Mesendoderm (in vitro differentiated cells): Measurements from ENCODE around the gene LCN10.

Experiments used
- DNase-seq: peaks from one replicate; pipeline ENCODE4 v3.0.0; 2013
- H2AK5ac ChIP-seq: 2 replicates; pipeline ENCODE4 v1.6.1; 2013; ENCODE audit warnings: low read length, inconsistent platforms
- H2BK120ac ChIP-seq: 2 replicates; pipeline ENCODE4 v1.6.1; 2013; ENCODE audit warnings: low read depth, mild to moderate bottlenecking, low read length, moderate library complexity, mixed read lengths
- H2BK15ac ChIP-seq: replicated peaks from 2 replicates; pipeline ENCODE4 v1.6.1; 2013; ENCODE audit warnings: low read depth, mild to moderate bottlenecking, moderate library complexity
- H2BK5ac ChIP-seq: 2 replicates; pipeline ENCODE4 v1.6.1; 2013; ENCODE audit warnings: low read length, inconsistent platforms
- H3K18ac ChIP-seq: 2 replicates; pipeline ENCODE4 v1.6.1; 2013; ENCODE audit warnings: mild to moderate bottlenecking, low read length, mixed read lengths
- H3K23ac ChIP-seq: one replicate; pipeline ENCODE4 v1.6.1; 2013; ENCODE audit warnings: low read length
- H3K27ac ChIP-seq: 2 replicates; pipeline ENCODE4 v1.5.1; 2013; ENCODE audit warnings: low read depth, mild to moderate bottlenecking, inconsistent platforms, low read length, moderate library complexity
- H3K27me3 ChIP-seq: 2 replicates; pipeline ENCODE4 v1.6.1; 2013; ENCODE audit warnings: low read length, control low read depth, mild to moderate bottlenecking, inconsistent platforms; ENCODE audit not compliant: insufficient read depth, poor library complexity
- H3K36me3 ChIP-seq: 2 replicates; pipeline ENCODE4 v1.6.1; 2013; ENCODE audit warnings: low read length, inconsistent platforms; ENCODE audit not compliant: control insufficient read depth, insufficient read depth
- H3K4ac ChIP-seq: one replicate; pipeline ENCODE4 v1.6.1; 2013; ENCODE audit warnings: low read depth, mild to moderate bottlenecking, low read length, moderate library complexity
- H3K4me1 ChIP-seq: 2 replicates; pipeline ENCODE4 v1.6.1; 2013; ENCODE audit warnings: low read depth, low read length, inconsistent platforms; ENCODE audit not compliant: control insufficient read depth
- H3K4me2 ChIP-seq: 2 replicates; pipeline ENCODE4 v1.6.1; 2013; ENCODE audit warnings: low read length
- H3K4me3 ChIP-seq: 2 replicates; pipeline ENCODE4 v1.5.1; 2013; ENCODE audit warnings: mild to moderate bottlenecking, low read length
- H3K56ac ChIP-seq: one replicate; pipeline ENCODE4 v1.6.1; 2013; ENCODE audit warnings: low read length
- H3K79me1 ChIP-seq: 2 replicates; pipeline ENCODE4 v1.6.1; 2013; ENCODE audit warnings: low read length, inconsistent platforms
- H3K79me2 ChIP-seq: 2 replicates; pipeline ENCODE4 v1.6.1; 2013; ENCODE audit warnings: mild to moderate bottlenecking, low read length; ENCODE audit not compliant: control insufficient read depth, insufficient read depth
- H3K9ac ChIP-seq: 2 replicates; pipeline ENCODE4 v1.6.1; 2013; ENCODE audit warnings: low read length, inconsistent platforms
- H4K5ac ChIP-seq: one replicate; pipeline ENCODE4 v1.6.1; 2013; ENCODE audit warnings: low read length
- H4K8ac ChIP-seq: one replicate; pipeline ENCODE4 v1.6.1; 2013; ENCODE audit warnings: low read depth, mild to moderate bottlenecking, control low read depth, low read length, moderate library complexity
- WGBS: extraction: QIAGEN DNeasy Blood & Tissue Kit; methylation state at CpG from one replicate; pipeline ENCODE4 v1.1.7; 2013; ENCODE audit warnings: low lambda C conversion rate, missing lambda C conversion rate; ENCODE audit not compliant: insufficient coverage; ENCODE audit errors: extremely low coverage; 5-methylcytosine and 5-hydroxymethylcytosine counted together

LCN10 gene

GRCh38 chr9:136740971-136741882 lies 1.5 kb downstream of the LCN10 start:
- H3K27ac ChIP-seq = no peak overlapping the region
- H3K4me1 ChIP-seq = no peaks in the 10 kb centered on the region
- H3K56ac ChIP-seq = no peak overlapping the region
- H4K8ac ChIP-seq = no peak overlapping the region
- H2BK5ac ChIP-seq = no peak overlapping the region
- no peaks in the 10 kb centered on the region for H3K27me3 ChIP-seq
- H3K4ac ChIP-seq = no peak overlapping the region
- no peaks in the 10 kb centered on the region for H3K79me2 ChIP-seq
- no peaks in the 10 kb centered on the region for H3K36me3 ChIP-seq
- no CpG with 5 or more reads among the region's 37 CpGs for WGBS
- H3K23ac ChIP-seq = no peak overlapping the region
- no peaks in the 10 kb centered on the region for H3K79me1 ChIP-seq
- H4K5ac ChIP-seq = no peak overlapping the region
- no peak for DNase-seq
- no peak overlapping the region for H2BK15ac ChIP-seq
- no peak overlapping the region for H3K18ac ChIP-seq
- H2AK5ac ChIP-seq = no peak overlapping the region
- H3K9ac ChIP-seq = no peak overlapping the region
- no peak overlapping the region for H3K4me2 ChIP-seq
- no peak overlapping the region for H2BK120ac ChIP-seq
- H3K4me3 ChIP-seq = no peak overlapping the region

DNA sequence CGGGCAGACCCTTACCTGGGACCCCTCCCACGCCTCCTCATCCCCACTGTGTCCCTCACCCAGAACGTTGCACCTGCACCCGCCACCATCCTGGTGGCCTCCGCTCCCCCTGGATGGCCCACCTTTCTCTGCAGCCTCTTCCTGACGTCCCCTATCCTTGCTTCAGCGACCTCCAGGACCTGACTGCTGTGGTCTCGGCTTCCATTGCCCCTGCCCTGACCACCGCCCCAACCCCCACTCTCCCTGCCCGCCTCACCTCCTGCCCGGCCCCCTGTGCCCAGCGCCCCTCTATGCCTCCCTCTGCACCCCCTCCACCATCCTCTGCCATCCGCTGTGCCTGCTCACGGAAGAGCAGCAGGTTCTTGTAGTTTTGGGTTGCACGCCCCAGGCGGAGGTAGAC lies 2.2 kb downstream of the LCN10 start:
- Histone ChIP-seq H3K36me3 (no peaks in the 10 kb centered on the region), H3K79me2 (no peaks in the 10 kb centered on the region), H3K27me3 (no peaks in the 10 kb centered on the region), H2BK5ac (no peak overlapping the region), H3K18ac (no peak overlapping the region), H3K56ac (no peak overlapping the region), H2BK120ac (no peak overlapping the region), H2BK15ac (no peak overlapping the region), H3K4me3 (no peak overlapping the region), H4K8ac (no peak overlapping the region), H2AK5ac (no peak overlapping the region), H3K4me1 (no peaks in the 10 kb centered on the region), H3K27ac (no peak overlapping the region), H3K23ac (no peak overlapping the region), H3K4me2 (no peak overlapping the region), H3K79me1 (no peaks in the 10 kb centered on the region), H3K9ac (no peak overlapping the region), H4K5ac (no peak overlapping the region), H3K4ac (no peak overlapping the region)
- no CpG with 5 or more reads among the region's 16 CpGs for WGBS
- no peak for DNase-seq

- Histone ChIP-seq H3K79me2 (no peaks in the 10 kb centered on the region), H3K9ac (no peak overlapping the region), H3K36me3 (no peaks in the 10 kb centered on the region), H2BK120ac (no peak overlapping the region), H2BK15ac (no peak overlapping the region), H3K4me1 (no peaks in the 10 kb centered on the region), H2AK5ac (no peak overlapping the region), H3K23ac (no peak overlapping the region), H3K4ac (no peak overlapping the region), H3K4me2 (no peak overlapping the region), H3K56ac (no peak overlapping the region), H3K27me3 (no peaks in the 10 kb centered on the region), H3K18ac (no peak overlapping the region), H4K8ac (no peak overlapping the region), H3K27ac (no peak overlapping the region), H3K79me1 (no peaks in the 10 kb centered on the region), H2BK5ac (no peak overlapping the region), H4K5ac (no peak overlapping the region), H3K4me3 (no peak overlapping the region)
- WGBS = no CpG with 5 or more reads among the region's 11 CpGs
- DNase-seq = no peak
These were observed 2.7 kb downstream of the LCN10 start for GRCh38 chr9:136740069-136740468.

GRCh38 chr9:136739509-136739908 lies 3.2 kb downstream of the LCN10 start:
- H4K8ac ChIP-seq = no peak overlapping the region
- no peaks in the 10 kb centered on the region for H3K79me1 ChIP-seq
- H4K5ac ChIP-seq = no peak overlapping the region
- H3K4me2 ChIP-seq = no peak overlapping the region
- no peak overlapping the region for H3K4me3 ChIP-seq
- WGBS = no CpG with 5 or more reads among the region's 23 CpGs
- no peak overlapping the region for H3K27ac ChIP-seq
- no peak overlapping the region for H2BK15ac ChIP-seq
- no peak overlapping the region for H2AK5ac ChIP-seq
- H2BK5ac ChIP-seq = no peak overlapping the region
- no peaks in the 10 kb centered on the region for H3K4me1 ChIP-seq
- no peak overlapping the region for H3K9ac ChIP-seq
- no peak overlapping the region for H3K4ac ChIP-seq
- DNase-seq = no peak
- no peak overlapping the region for H3K23ac ChIP-seq
- H3K79me2 ChIP-seq = no peaks in the 10 kb centered on the region
- no peak overlapping the region for H3K56ac ChIP-seq
- no peaks in the 10 kb centered on the region for H3K27me3 ChIP-seq
- H3K36me3 ChIP-seq = no peaks in the 10 kb centered on the region
- no peak overlapping the region for H2BK120ac ChIP-seq
- no peak overlapping the region for H3K18ac ChIP-seq

GRCh38 chr9:136738960-136739359 lies 3.8 kb downstream of the LCN10 start:
- H3K36me3 ChIP-seq = no peaks in the 10 kb centered on the region
- no peaks in the 10 kb centered on the region for H3K79me1 ChIP-seq
- no peak overlapping the region for H3K56ac ChIP-seq
- H2AK5ac ChIP-seq = no peak overlapping the region
- H4K5ac ChIP-seq = no peak overlapping the region
- no peak overlapping the region for H3K23ac ChIP-seq
- H3K27ac ChIP-seq = no peak overlapping the region
- no peak overlapping the region for H4K8ac ChIP-seq
- no CpG with 5 or more reads among the region's 20 CpGs for WGBS
- no peak overlapping the region for H2BK15ac ChIP-seq
- no peaks in the 10 kb centered on the region for H3K27me3 ChIP-seq
- no peak overlapping the region for H3K18ac ChIP-seq
- H3K4ac ChIP-seq = no peak overlapping the region
- no peaks in the 10 kb centered on the region for H3K79me2 ChIP-seq
- H2BK5ac ChIP-seq = no peak overlapping the region
- no peaks in the 10 kb centered on the region for H3K4me1 ChIP-seq
- no peak overlapping the region for H2BK120ac ChIP-seq
- DNase-seq = no peak
- no peak overlapping the region for H3K9ac ChIP-seq
- H3K4me2 ChIP-seq = no peak overlapping the region
- H3K4me3 ChIP-seq = no peak overlapping the region
